Stimulated activated CD4-positive, alpha-beta T cell treated with anti-CD3 and anti-CD28 coated beads, Interleukin-15, amount 100 ng/mL, for 1 hour (primary cell): ENCODE data around the gene STMN3.

Experiments
- DNase-seq, 2 donors: peaks; one replicate each; pipeline ENCODE4 v3.0.0-alpha.2; 2020; ENCODE audit warnings: low read depth in 1 of 2, low spot score in 1 of 2

The STMN3 gene

GRCh38 chr20:63692436-63693082 is 39.3 kb upstream of the STMN3 start:
- DNase-seq = no peak

GRCh38 chr20:63691711-63692435 is 38.6 kb upstream of the STMN3 start:
- no peak for DNase-seq

GRCh38 chr20:63690898-63691710 is 37.9 kb upstream of the STMN3 start:
- DNase-seq = no peak

GRCh38 chr20:63690003-63690897 is 37.0 kb upstream of the STMN3 start:
- no peak for DNase-seq

- DNase-seq = no peak
These were observed 36.1 kb upstream of the STMN3 start for GRCh38 chr20:63689046-63690002.

GRCh38 chr20:63688228-63689045 is 35.2 kb upstream of the STMN3 start:
- DNase-seq = no peak

GRCh38 chr20:63687419-63688178 is 34.4 kb upstream of the STMN3 start:
- no peak for DNase-seq

GRCh38 chr20:63686492-63687321 is 33.5 kb upstream of the STMN3 start:
- peak in 1 of 2 donors; percentile 40 for DNase-seq

- DNase-seq = no peak
These were observed 32.9 kb upstream of the STMN3 start for GRCh38 chr20:63686094-63686491.

GRCh38 chr20:63685269-63686026 is 32.2 kb upstream of the STMN3 start:
- no peak for DNase-seq

- DNase-seq = no peak
These were observed 29.3 kb upstream of the STMN3 start for GRCh38 chr20:63682384-63683139.

- DNase-seq = no peak
These were observed 28.5 kb upstream of the STMN3 start for GRCh38 chr20:63681609-63682142.

- DNase-seq = no peak
These were observed 27.8 kb upstream of the STMN3 start for GRCh38 chr20:63680857-63681608.

GRCh38 chr20:63680427-63680826 is 27.2 kb upstream of the STMN3 start:
- DNase-seq = no peak

GRCh38 chr20:63679799-63680305 is 26.6 kb upstream of the STMN3 start:
- DNase-seq = no peak
